Keratinocyte (primary cell): ENCODE measurements around the gene PAPOLB. TPM values are rescaled to one million over a fixed set of nuclear protein-coding genes. Genes with fewer than 3 reads are reported as not detected.

ENCODE experiments used
- DNase-seq: peaks from one replicate; pipeline ENCODE4 v3.0.0-alpha.2; 2011; ENCODE audit warnings: low read depth, missing footprints, low spot score
- FAIRE-seq: peaks from 2 replicates; lab custom pipeline; 2011; peaks lifted over from hg19 to GRCh38; lab: Jason Lieb, UNC
- H2AFZ ChIP-seq: 2 replicates; pipeline ENCODE4 v1.6.0; 2012; ENCODE audit warnings: low read length, control low read depth, inconsistent platforms; ENCODE audit not compliant: control insufficient read depth
- H3K27ac ChIP-seq: 2 replicates; pipeline ENCODE4 v1.5.1; 2011; ENCODE audit warnings: low read length; ENCODE audit not compliant: control insufficient read depth, insufficient read depth
- H3K27me3 ChIP-seq: 3 replicates; pipeline ENCODE4 v1.6.0; 2011; ENCODE audit warnings: low read length; ENCODE audit not compliant: control insufficient read depth, insufficient read depth; ENCODE audit errors: extremely low read depth
- H3K36me3 ChIP-seq, 2 experiments: 2 replicates in 1 of 2; 3 replicates in 1 of 2; pipeline ENCODE4 v1.5.1; 2011; ENCODE audit warnings: low read length in 2 of 2, mild to moderate bottlenecking in 1 of 2; ENCODE audit not compliant: control insufficient read depth in 2 of 2, insufficient read depth in 2 of 2; ENCODE audit errors: extremely low read depth in 1 of 2
- H3K4me1 ChIP-seq: 3 replicates; pipeline ENCODE4 v1.5.1; 2011; ENCODE audit warnings: low read length; ENCODE audit not compliant: control insufficient read depth, insufficient read depth; ENCODE audit errors: extremely low read depth
- H3K4me2 ChIP-seq: 3 replicates; pipeline ENCODE4 v1.6.0; 2011; ENCODE audit warnings: low read depth, low read length; ENCODE audit not compliant: control insufficient read depth, insufficient read depth; ENCODE audit errors: extremely low read depth
- H3K4me3 ChIP-seq, 3 experiments: fragments of 200-600 bp in 1 of 3; sonication (generic) in 1 of 3; 2 replicates in 2 of 3; 3 replicates in 1 of 3; pipeline ENCODE4 v1.5.1; 2011 to 2016; ENCODE audit warnings: low read length in 3 of 3, mild to moderate bottlenecking in 3 of 3, control low read depth in 2 of 3, inconsistent platforms in 1 of 3, low read depth in 1 of 3, mixed read lengths in 1 of 3, mixed run types in 1 of 3, moderate library complexity in 1 of 3; ENCODE audit not compliant: control insufficient read depth in 2 of 3, insufficient read depth in 2 of 3; ENCODE audit errors: extremely low read depth in 1 of 3
- H3K79me2 ChIP-seq: 2 replicates; pipeline ENCODE4 v1.6.0; 2012; ENCODE audit warnings: low read length; ENCODE audit not compliant: control insufficient read depth, insufficient read depth
- H3K9ac ChIP-seq: 3 replicates; pipeline ENCODE4 v1.6.0; 2011; ENCODE audit warnings: low read length; ENCODE audit not compliant: control insufficient read depth, insufficient read depth; ENCODE audit errors: extremely low read depth
- H3K9me1 ChIP-seq: 3 replicates; pipeline ENCODE4 v1.6.0; 2011; ENCODE audit warnings: low read length; ENCODE audit not compliant: control insufficient read depth, insufficient read depth; ENCODE audit errors: extremely low read depth
- H3K9me3 ChIP-seq: 2 replicates; pipeline ENCODE4 v1.5.1; 2012; ENCODE audit warnings: low read depth, low read length; ENCODE audit not compliant: control insufficient read depth
- H4K20me1 ChIP-seq: 3 replicates; pipeline ENCODE4 v1.6.0; 2011; ENCODE audit warnings: low read length; ENCODE audit not compliant: control insufficient read depth, insufficient read depth; ENCODE audit errors: extremely low read depth
- EZH2 ChIP-seq: IDR thresholded peaks from one replicate; pipeline ENCODE4 v1.6.1; 2012; ENCODE audit warnings: inconsistent platforms, mild to moderate bottlenecking, low read length, moderate library complexity
- dilution Hi-C: fragments of 300-500 bp; cut with MboI; formaldehyde crosslinking; loops from one replicate; pipeline ENCODE4 v1.7.0; 2020; ENCODE audit warnings: low sequenced_read_pairs; ENCODE audit not compliant: extremely low pct_ligation_motif_present
- polyA plus RNA-seq, 5 experiments: library from polyadenylated mRNA; depleted of rRNA in 3 of 5; stranded (reverse) in 3 of 5; stranded (forward) in 1 of 5; unstranded in 1 of 5; fragments of >200 nt; gene quantifications; 1 replicate in 1 of 5; 2 replicates in 3 of 5; 3 replicates in 1 of 5; pipeline versions ENCODE4 v1.2.1 to v1.2.3, GENCODE V29; 2011 to 2012; ENCODE audit warnings: missing spikeins in 2 of 5, low read depth in 1 of 5, low replicate concordance in 1 of 5
- TF ChIP-seq, protein P1 (sequence below), 3 experiments: IDR thresholded peaks in 1 of 3; conservative IDR thresholded peaks in 1 of 3; optimal IDR thresholded peaks in 1 of 3; 2 replicates in 2 of 3; 3 replicates in 1 of 3; pipeline versions ENCODE3 to v1.5.1; 2011; ENCODE audit warnings: low read length in 3 of 3, mild to moderate bottlenecking in 3 of 3, moderate library complexity in 2 of 3, control low read depth in 1 of 3, inconsistent platforms in 1 of 3; ENCODE audit not compliant: insufficient read depth in 2 of 3; ENCODE audit errors: extremely low read depth in 1 of 3

Gene PAPOLB
- polyA plus RNA-seq, 1 donor (not counting 4 experiments of a cell fraction or from before 2014, with no cell fraction given), result not detected

GRCh38 chr7:4822677-4823076 is 39.2 kb downstream of the PAPOLB start:
- Histone ChIP-seq H4K20me1 (no peaks in the 10 kb centered on the region), H3K4me2 (no peak overlapping the region), H3K27me3 (no peaks in the 10 kb centered on the region), H3K4me1 (no peaks in the 10 kb centered on the region), H3K9ac (no peak overlapping the region), H3K9me1 (no peaks in the 10 kb centered on the region), H3K79me2 (no peaks in the 10 kb centered on the region), H3K4me3 (no peak overlapping the region), H3K27ac (no peak overlapping the region), H3K9me3 (no peaks in the 10 kb centered on the region), H2AFZ (no peak overlapping the region), H3K36me3 (no peaks in the 10 kb centered on the region)
- dilution Hi-C loops, result no loop called here
- no peak for DNase-seq
- no peak for FAIRE-seq
- TF ChIP-seq EZH2, result no peak
- TF ChIP-seq, protein P1, sequence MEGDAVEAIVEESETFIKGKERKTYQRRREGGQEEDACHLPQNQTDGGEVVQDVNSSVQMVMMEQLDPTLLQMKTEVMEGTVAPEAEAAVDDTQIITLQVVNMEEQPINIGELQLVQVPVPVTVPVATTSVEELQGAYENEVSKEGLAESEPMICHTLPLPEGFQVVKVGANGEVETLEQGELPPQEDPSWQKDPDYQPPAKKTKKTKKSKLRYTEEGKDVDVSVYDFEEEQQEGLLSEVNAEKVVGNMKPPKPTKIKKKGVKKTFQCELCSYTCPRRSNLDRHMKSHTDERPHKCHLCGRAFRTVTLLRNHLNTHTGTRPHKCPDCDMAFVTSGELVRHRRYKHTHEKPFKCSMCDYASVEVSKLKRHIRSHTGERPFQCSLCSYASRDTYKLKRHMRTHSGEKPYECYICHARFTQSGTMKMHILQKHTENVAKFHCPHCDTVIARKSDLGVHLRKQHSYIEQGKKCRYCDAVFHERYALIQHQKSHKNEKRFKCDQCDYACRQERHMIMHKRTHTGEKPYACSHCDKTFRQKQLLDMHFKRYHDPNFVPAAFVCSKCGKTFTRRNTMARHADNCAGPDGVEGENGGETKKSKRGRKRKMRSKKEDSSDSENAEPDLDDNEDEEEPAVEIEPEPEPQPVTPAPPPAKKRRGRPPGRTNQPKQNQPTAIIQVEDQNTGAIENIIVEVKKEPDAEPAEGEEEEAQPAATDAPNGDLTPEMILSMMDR (optimal IDR thresholded peaks at IDR 0.05 in 1 of 3, IDR thresholded peaks at IDR 0.05 in 1 of 3, conservative IDR thresholded peaks at IDR 0.05 in 1 of 3; ENCODE audit: extremely low read depth in 1 of 3, insufficient read depth in 2 of 3, low read length in 3 of 3), result no peak

GRCh38 chr7:4820967-4821471 is 40.8 kb downstream of the PAPOLB start:
- Histone ChIP-seq H2AFZ (no peak overlapping the region), H3K79me2 (no peaks in the 10 kb centered on the region), H3K9me1 (no peaks in the 10 kb centered on the region), H3K9ac (no peak overlapping the region), H3K9me3 (no peaks in the 10 kb centered on the region), H3K27ac (no peak overlapping the region), H3K36me3 (no peaks in the 10 kb centered on the region), H3K4me1 (no peaks in the 10 kb centered on the region), H3K4me2 (no peak overlapping the region), H4K20me1 (no peaks in the 10 kb centered on the region), H3K4me3 (no peak overlapping the region), H3K27me3 (no peaks in the 10 kb centered on the region)
- no peak for TF ChIP-seq EZH2
- TF ChIP-seq, protein P1 (optimal IDR thresholded peaks at IDR 0.05 in 1 of 3, IDR thresholded peaks at IDR 0.05 in 1 of 3, conservative IDR thresholded peaks at IDR 0.05 in 1 of 3; ENCODE audit: extremely low read depth in 1 of 3, insufficient read depth in 2 of 3, low read length in 3 of 3), result no peak
- DNase-seq (no peak), FAIRE-seq (no peak)
- dilution Hi-C loops, result no loop called here
